GM04504 (cell line): Measurements from ENCODE around the gene CHRD.

Experiments
- DNase-seq: peaks from one replicate; pipeline ENCODE4 v3.0.0-alpha.2; 2012; ENCODE audit warnings: low read depth

Gene CHRD

GRCh38 chr3:184346480-184347190 lies 33.2 kb upstream of the CHRD start:
- no peak for DNase-seq

GRCh38 chr3:184347321-184348056 lies 32.4 kb upstream of the CHRD start:
- no peak for DNase-seq

GRCh38 chr3:184348057-184348382 lies 31.8 kb upstream of the CHRD start:
- DNase-seq = no peak

GRCh38 chr3:184349563-184350470 lies 30.0 kb upstream of the CHRD start:
- no peak for DNase-seq

- no peak for DNase-seq
Observed at GRCh38 chr3:184350618-184351017, 29.2 kb upstream of the CHRD start.

GRCh38 chr3:184351511-184352148 lies 28.2 kb upstream of the CHRD start:
- DNase-seq = no peak

- DNase-seq = no peak
Observed at GRCh38 chr3:184352149-184352785, 27.6 kb upstream of the CHRD start.

- no peak for DNase-seq
Observed at GRCh38 chr3:184352897-184353545, 26.8 kb upstream of the CHRD start.

GRCh38 chr3:184353546-184353941 lies 26.3 kb upstream of the CHRD start:
- DNase-seq = no peak

- DNase-seq = no peak
Observed at GRCh38 chr3:184354121-184354728, 25.6 kb upstream of the CHRD start.

GRCh38 chr3:184354754-184355153 lies 25.1 kb upstream of the CHRD start:
- no peak for DNase-seq

- no peak for DNase-seq
Observed at GRCh38 chr3:184355261-184356040, 24.4 kb upstream of the CHRD start.

GRCh38 chr3:184357248-184358123 lies 22.4 kb upstream of the CHRD start:
- DNase-seq = no peak

GRCh38 chr3:184358124-184358767 lies 21.6 kb upstream of the CHRD start:
- DNase-seq = no peak

- DNase-seq = no peak
Observed at GRCh38 chr3:184358921-184359350, 20.9 kb upstream of the CHRD start.

GRCh38 chr3:184359610-184360009 lies 20.2 kb upstream of the CHRD start:
- no peak for DNase-seq

- no peak for DNase-seq
Observed at GRCh38 chr3:184360070-184360928, 19.6 kb upstream of the CHRD start.
